Kidney capillary endothelial cell (primary cell): ENCODE results near the gene DNAJC15.
"Not testable (repeated sequence)": the region's sequence is repeated elsewhere in the genome, so short reads cannot be mapped to it uniquely, and the experiment has no call there.

Experiments used
- DNase-seq: peaks from one replicate; pipeline ENCODE4 v3.0.0-alpha.2; 2018; ENCODE audit warnings: low spot score

The DNAJC15 gene

DNA sequence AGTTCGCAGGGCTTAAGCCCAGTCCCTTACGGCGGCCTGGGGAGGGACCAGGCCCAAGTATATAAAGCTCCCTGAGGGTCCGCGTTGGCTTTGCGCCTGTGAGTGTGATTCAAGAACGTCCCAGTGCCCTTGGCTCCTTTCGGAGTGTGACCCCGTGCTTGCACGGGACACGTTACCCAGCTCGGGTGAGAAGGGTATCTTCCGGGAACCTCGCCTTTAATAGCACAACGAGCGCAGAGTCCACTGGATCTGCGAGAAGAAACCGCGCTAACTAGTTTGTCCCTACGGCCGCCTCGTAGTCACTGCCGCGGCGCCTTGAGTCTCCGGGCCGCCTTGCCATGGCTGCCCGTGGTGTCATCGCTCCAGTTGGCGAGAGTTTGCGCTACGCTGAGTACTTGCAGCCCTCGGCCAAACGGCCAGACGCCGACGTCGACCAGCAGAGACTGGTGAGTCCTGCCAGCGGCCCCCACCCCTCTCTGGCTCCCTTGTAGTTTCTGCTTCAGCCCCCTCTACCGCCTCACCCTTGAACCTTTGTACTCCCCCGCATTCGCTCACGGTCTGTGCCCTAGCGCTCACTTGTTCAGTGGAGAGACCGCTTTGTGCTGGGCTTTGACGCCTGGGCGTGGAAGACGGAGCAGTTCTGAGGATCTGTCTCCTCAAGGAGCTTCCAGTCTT is at the start of gene DNAJC15:
TSS of gene DNAJC15 (plus strand) at position 298 of the 675 bp plus-strand sequence. CDS start at position 339, 41 bp downstream.
- peak; percentile 80 for DNase-seq

DNA sequence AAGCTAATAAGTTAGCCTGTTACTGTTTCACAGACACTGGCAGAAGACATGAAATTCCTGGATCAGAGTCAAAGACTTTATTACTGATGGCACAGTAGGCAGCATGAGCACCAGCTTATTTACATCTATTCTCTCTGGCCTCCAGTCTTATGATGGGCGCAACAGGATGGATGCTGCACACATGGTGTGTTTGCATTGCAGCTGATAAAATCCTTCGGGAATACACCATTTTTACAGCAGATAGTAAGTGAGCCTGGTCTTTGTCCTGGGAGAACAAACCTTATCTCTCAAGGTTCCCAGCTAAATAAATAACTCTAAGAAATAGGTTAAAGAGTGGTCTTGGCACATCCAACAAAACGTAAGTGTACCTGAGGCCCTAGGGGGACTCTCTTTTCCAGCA is 47.3 kb upstream of the DNAJC15 start:
- DNase-seq: no peak

DNA sequence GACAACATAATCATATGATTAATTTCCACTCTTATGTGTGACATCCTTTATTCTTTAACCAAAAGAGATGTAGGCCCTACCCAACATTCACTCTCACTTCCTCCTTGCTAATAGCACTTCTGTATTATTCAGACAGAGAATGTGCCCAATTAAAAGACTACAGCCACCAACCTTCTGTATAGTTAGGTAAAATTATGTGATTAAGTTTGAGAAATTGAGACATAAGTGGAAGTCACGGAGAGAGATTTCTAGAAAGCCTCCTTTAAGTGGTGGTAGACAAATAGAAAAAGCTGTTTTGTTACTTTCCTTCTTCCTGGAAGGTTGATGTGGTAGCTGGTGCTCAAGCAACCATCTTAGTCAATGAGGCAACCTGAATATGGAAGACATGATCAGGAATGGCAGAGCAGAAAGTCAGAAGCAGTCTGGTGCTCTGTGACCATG is 46.1 kb upstream of the DNAJC15 start:
- DNase-seq: no peak

DNA sequence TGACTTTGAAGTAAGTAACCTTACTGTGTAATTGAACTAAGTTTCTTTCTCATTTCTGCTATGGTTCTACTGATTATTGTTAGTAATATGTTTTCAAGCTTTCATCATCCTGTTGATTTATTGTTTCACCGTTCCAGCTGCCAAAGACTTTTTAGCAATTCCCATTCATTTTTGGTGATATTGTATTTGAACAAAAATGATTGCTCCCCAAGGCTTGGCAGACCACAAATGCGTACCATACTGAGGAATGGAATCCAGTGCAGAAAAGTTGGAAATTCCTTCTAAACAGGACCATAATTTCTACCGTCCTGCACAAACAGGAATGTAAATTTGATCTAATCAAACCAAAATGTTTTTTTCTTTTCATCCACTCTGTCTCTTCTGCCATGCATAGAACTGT is 42.1 kb upstream of the DNAJC15 start:
- DNase-seq: no peak

DNA sequence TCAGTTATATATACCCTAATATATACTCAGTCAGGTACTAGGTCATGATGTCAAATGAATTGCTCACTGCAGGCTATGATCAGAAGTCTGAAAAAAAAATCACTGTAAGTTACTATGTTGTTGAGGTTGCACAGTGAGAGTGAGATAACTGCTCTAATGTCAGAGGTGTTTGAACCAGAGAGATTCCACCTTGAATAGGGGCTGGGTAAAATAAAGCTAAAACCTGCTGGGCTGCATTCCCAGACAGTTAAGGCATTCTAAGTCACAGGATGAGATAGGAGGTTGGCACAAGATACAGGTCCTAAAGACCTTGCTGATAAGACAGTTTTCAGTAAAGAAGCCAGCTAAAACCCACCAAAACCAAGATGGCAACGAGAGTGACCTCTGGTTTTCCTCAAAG is 41.5 kb upstream of the DNAJC15 start:
- DNase-seq: no peak

DNA sequence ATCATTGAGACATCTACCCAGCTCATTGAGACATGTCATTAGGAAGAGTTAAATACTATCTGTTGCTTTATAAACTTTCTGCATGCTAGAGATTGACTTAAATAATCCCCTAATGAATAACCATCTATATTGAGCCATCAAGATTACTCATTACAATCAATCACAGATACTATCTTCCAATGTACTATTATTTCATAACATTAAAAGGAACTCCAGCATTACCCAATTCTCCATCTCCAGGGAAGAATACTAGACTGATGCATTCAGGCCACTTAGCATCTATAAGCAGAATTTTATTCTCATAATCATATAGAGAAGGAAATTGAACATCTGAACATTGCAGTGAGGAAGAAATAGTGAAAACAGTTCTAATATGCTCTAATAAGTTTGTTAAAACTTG is 39.4 kb upstream of the DNAJC15 start:
- DNase-seq: no peak

DNA sequence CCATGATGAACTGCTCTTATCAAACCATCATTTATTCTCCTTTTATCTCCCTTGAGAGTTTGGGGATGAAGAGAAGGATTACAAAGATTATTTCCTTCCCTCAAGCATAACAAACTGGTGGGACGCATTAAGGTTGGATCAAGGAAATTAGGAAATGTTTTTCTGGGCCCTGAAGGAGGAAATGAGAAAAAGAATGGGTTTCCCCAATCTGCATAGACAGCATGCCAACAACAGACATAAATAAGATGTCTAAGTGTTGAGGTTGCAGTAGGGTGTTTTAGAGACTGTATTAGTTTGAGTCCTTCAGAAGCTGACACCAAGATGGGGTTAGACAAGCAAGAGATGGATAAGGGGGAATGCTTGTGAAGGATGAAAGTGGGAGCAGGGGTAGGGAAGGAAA is 38.7 kb upstream of the DNAJC15 start:
- no peak for DNase-seq

DNA sequence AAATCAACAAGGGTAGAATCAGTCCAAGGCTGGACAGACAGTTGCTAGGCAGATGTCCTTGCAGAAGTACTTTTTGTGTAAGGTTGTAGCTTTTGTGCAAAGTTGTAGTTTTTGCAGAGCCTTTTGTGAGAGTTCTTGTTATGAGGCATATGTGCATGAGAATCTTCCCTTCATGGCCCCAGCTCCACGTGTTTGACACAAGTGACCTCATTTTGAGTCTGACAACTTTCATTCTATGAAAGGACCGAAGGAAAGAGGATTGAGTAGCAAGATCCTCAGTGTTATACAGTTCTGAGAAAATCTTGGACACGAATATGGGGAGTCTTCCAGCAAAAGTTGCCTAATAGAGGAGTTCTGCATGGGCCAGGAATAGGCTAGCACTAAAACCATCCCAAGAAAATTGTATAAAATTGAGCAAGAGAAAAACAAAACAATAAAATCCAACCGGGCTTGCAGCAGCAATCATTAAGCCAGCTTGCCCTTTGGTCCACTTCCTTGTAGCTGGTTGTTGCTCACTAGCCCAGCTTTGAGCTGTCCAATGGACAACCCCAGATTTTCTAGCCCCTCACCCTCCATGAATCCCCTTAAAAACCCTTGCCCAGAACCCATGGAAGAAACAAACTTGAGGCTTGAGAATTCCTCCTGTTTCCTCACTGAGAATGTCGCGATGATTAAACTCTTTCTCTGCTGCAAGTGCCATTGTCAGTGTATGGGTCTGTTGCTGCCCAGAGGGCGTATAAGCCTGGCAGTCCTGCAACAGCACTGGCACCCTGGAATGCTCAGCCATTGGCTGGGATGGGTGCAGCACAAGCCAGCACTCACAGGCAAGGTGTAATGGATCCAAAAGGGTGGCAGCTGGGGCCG is 37.8 kb upstream of the DNAJC15 start:
- DNase-seq: no peak

DNA sequence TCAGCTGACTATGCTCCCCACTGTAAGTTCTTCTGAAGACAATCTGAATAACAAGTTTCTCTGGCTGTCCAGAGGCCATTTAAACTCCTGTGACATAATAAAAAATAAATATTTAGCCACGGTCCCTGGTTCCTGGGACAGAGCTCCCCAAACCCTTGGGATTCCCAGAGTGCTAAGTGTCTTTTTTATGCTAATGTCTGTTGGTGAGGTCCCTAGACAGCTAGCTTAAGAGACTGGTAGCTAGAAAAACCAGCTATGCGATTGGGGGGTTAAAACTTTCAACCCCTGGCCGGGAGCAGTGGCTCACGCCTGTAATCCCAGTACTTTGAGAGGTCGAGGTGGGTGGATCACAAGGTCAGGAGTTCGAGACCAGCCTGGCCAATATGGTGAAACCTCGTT is 37.2 kb upstream of the DNAJC15 start:
- DNase-seq: no peak

DNA sequence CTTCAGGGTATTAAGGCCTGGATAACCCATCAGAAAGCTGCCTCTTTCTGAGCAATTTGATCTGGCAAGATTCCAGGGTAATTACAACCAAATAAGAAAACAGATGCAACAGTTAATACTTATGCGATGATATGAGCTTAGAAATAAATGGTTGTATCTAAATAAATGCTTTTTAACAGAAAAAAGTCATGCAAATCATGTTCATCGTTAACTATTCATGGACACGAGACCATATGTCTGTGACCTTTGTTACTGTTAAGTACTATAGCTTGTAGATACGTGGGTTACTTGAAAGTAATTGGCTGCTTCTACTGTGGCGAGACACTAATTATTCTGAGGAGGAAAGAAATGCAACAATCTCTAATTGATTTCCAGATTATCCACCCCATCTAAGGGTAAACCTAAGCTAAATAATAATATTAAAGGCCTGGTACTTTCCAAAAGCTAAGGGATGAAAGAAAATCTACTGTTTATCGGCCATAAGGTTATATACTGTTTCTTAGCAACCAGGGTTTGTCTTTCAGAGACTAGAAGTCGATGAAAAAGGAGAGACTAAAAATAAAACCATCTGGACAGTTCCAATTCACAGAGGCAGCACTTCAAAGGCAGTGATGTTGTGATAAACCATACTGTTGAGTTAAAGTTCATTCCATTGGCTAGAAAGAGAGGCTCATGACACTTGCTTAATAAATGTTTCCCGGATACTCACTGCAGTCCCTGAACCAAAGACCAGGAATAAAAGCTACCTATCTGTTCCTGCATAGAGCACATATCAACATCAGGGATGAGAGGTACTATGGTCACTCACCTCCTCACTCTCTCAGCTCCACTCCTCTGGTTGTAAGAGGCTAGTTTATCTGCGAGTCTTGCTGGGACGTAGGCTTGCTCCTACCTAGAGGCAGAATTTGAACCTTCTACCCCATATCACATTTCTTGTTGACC is 32.8 kb upstream of the DNAJC15 start:
- no peak for DNase-seq

DNA sequence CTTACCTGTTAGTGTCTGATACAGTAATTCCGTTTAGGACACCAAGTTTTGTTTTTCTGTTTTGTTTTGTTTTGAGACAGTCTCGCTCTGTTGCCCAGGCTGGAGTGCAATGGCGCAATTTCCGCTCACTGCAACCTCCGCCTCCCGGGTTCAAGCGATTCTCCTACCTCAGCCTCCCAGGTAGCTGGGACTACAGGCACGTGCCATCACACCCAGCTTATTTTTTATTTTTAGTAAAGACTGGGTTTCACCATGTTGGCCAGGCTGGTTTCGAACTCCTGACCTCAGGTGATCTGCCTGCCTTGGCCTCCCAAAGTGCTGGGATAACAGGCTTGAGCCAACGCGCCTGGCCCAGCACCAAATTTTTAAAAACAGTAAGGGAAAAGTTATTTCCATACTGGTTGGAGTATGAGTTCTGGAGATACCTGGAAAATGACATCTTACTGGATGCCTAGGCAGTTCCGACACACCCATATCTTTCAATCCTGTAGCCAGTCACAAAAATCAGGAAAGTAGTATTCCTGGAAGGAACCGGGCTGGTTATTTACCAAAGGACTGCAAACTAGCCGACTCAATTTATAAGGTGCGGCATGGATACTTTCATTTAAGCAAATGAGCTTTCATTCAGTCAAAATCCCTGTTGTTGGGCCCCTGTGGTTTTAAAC is 32.0 kb upstream of the DNAJC15 start:
- not testable (repeated sequence) for DNase-seq

DNA sequence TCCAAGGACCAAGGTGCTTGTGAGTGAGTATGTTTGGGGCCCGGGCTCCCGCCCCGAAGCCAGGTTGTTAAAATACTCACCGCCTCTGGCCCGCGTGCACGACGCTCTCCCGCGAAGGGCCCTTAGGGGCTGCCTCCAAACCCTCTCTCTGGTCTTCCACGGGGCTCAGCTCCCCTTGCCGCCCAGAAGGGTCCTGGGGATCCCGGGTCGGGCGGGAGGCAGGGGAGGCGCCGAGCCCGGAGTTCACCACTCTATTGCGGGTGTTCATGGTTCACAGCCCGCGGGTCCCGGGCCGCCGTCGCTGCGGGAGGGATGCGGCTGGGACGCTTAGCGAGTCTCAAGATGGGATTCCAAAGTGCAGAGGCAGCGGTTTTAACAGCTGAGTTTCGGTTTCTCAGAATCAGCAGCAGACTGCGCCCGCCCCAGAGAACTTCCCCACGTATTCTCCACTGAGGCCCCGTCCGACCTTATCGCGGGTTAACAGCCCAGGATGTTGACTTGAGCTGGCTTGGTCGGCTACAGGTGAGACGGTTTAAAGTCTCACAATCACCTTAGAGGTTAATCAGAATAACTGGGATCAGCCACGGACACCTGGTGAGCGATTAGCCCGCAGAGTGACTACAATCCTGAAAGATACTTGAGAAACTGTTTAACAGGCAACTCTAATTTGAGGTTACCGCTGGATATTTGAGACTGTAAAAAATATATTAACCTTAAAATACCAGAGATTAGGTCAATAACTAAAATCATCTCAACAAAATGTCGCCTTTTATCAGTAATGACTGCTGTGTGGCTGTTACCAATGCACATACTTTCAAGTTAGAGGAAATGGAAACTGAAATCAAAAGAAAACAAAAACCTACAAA is 31.3 kb upstream of the DNAJC15 start, which contains the start of gene EPSTI1:
TSS of gene EPSTI1 (minus strand) at position 344 of the 866 bp plus-strand sequence. CDS start at position 268, 76 bp downstream.
- DNase-seq: peak; percentile 23

DNA sequence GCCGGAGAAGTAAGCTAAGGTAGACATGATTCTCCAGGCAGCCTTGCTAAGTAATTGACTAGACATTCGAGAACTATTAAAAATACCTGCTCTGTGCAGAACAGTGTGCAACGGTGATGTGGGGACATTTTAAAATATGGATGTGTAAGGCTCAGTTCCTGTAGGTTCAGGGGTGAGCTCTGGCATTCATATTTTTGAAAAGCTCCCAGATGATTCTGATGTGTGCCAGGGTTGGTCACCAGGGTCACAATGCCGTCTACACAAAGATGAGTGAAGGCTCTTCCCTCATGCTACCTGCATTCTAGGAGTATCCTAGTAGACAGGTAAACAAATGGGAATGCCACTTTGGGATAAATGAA is 30.6 kb upstream of the DNAJC15 start:
- no peak for DNase-seq

DNA sequence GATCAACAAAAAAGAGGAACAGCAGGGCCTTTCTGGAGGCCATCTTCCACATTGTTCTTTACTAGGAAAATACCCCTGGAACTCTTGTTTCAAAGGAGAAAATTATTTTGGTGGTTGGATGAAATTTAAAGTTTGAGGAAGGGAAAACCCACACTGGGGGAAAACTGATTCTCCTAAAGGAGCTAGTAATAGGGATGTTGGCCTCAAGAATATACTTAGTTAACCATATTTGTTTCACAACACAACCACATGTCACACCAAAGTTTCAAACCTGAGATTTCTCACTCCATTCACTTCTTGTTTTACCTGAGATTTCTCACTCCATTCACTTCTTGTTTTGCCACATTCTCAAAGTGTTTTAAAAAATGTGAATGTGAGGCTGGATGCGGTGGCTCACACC is 28.5 kb upstream of the DNAJC15 start:
- DNase-seq: no peak

DNA sequence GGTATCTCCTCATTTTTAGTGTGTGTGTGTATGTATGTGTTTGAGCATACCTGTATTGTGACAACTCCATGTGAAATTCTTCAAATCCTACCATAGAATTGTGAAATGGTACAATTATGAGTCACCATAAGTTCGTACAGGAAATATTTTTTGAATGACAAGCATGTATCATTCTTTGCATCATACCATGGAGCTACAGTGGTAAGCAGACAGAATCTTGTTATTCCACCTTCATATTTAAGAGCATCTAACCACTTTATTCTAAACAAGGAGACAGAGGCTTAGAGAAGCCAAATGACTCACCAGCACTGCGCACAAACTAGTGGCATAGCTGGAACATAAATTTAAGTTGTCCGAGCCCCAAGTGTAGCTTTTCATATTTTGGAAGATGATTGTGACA is 26.8 kb upstream of the DNAJC15 start:
- DNase-seq: peak; percentile 38

DNA sequence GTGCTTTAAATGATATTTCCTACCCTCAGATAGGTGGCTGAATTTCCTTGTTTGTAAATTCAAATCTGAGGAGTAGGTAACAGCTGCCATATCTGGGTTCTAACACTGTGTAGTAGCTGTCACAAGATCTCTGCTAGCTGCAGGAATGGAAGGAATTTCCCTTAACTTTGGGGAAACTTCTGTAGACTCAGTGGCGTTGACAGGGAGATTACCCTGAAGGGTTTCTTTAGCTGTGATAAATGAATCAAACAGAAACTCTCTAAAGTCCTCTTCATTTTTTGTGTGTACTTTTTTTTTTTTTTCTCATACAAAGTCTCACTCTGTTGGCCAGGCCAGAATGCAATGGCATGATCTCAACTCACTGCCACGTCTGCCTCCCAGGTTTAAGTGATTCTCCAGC is 26.0 kb upstream of the DNAJC15 start:
- no peak for DNase-seq

DNA sequence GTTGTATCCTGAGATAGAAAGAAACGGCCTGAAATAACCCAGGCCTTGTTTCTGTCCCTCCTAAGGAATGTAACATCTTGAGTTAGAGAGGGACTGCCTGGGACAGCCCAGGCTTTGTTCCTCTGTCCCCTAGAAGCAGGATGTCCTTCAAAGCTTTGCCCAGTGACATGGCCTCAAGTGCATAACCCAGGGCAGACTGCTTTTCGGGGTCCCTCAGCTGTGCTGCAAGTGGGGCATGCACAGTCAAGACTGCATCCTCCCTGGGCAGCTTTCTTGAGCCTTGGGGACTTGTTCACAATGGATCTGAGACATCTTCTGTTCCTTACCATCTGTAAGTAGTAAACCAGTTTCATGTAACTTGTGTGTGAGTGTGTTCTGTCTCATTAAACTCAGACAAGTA is 23.9 kb upstream of the DNAJC15 start:
- no peak for DNase-seq

DNA sequence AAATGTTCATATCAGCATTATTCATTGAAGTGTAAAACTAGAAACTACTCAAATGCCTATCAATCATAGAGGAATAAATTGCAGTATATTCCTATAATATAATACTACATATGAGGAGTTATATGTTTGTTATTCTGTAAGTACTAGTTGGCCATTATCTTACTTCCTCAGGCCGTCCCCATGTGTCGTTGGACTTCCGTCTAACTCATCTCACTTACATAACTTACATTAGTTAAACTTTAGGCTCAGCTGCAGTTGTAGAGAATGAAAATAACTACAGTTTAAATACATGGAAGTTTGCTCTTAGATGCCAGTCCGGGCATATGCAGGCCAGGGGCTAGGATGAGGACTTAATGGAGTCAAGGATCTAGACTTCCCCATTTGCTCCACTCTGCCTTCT is 22.7 kb upstream of the DNAJC15 start:
- DNase-seq: no peak

DNA sequence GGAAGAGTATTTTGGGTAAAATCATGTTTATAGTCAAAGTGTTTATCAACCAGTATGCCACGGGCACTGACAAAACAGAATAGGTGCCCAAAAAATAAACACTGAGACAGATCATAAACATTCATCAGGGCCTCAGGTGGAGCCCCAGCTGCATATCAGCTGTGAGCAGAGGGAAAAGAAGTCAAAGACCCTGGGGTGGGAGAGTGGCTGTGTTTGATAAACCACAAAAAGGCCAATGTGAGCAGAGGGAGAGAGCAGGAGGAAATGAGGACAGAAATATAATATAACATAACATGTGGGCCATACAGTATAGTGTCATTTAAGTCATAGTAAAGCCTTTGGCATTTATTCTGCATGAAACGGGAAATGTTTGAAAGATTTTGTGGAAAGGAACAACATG is 21.4 kb upstream of the DNAJC15 start:
- DNase-seq: no peak

DNA sequence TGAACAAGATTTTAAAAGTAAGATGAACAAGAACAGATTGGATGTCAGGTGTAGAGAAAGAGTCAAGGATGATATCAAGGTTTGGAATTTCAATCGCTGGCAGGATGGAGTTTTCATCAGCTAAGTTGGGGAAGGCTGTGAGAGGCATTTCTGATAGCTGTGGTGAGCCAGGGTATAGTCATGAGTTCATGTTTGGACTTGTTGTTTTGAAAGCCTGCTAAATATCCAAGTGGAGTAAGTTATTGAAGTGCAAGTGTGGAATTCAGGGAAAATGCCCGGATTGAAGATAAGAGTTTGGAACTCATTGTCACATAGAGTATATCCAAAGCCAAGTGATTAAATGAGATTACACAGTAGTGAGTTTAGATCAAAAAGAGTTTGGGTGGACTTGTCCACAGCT is 20.4 kb upstream of the DNAJC15 start:
- no peak for DNase-seq

DNA sequence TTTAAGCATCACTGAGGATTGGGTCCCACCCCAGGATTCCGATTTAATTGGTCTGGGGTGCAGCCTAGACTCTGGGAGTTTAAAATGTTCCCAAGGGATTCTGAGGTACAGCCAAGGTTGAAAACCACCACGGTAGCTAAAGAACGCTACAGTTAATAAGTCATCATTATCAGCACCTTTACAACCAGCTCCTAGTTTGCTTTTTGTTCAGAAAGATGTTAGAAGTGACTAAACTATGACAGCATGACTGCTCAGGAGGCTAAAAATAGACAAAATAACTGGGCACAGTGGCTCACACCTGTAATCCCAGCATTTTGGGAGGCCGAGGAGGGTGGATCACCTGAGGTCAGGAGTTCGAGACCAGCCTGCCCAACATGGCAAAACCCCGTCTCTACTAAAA is 19.7 kb upstream of the DNAJC15 start:
- no peak for DNase-seq
